ENCODE measurements around the gene ARHGAP19.

The ARHGAP19 gene

DNA sequence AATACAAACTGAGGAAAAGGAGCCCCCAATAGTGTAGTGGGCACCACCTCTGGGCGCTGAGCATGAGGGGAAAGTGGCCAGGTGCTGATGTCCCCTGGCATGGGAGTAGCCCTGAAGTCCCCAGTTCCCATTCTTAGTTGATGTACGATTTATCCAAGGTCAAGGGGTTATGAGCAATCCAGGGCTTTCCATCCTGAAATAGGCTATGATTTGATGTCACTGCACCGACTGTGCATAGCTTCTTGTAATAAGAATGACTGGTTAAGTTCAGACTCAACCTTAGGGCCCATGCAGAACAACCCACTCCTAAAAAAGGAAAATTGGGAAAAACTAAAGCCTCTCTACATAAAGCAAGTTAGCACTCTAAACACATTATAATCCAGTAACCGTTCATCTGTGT, 31.1 kb upstream of the ARHGAP19 start:
- in situ Hi-C loops (cut with HindIII; ENCODE audit: low pct_ligation_motif_present, low pct_unique_long_range_greater_than_20kb, low sequenced_read_pairs) = no loop called here
- DNase-seq = no peak

- no peak for DNase-seq
- in situ Hi-C loops (cut with HindIII; ENCODE audit: low pct_ligation_motif_present, low pct_unique_long_range_greater_than_20kb, low sequenced_read_pairs) = no loop called here
Measured at GRCh38 chr10:97321804-97322190, 29.4 kb upstream of the ARHGAP19 start.

DNA sequence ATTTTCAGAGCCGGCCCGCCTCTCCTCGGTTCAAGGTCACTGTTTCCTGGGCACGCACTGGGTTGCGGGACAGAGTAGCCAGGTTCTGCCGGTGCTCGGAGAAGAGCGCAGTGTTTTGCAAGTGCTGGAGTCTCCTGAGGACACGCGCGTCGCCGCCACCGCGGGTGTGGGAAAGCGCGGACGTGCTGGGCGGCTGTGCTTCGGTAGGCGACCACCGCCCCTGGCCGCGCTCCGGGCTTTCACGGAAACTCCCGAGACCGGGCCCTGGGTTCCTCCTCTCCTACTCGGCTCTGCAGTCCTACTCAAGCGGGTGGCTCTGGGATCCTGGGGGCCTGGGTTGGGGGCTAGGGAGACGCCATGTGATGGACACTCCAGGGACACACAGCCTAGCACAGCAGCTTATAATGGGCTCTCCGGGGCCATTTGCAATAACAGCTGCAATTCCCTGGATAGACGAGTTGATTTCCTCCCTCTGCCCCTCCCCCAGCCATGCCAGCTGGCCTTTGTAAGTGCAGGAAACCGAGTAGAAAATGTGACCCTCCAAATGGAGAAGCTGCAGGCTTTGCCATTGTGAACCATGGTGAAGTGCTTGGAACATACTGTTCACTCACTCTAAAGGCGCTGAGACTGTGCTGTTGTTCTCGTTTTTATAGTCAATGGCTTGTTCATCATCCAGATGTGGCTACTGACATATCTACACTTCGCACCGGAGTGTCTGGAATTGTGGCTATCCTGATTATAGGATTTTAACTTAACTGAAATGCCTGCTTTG, 28.8 kb upstream of the ARHGAP19 start:
- in situ Hi-C loops (cut with HindIII; ENCODE audit: low pct_ligation_motif_present, low pct_unique_long_range_greater_than_20kb, low sequenced_read_pairs) = no loop called here

DNA sequence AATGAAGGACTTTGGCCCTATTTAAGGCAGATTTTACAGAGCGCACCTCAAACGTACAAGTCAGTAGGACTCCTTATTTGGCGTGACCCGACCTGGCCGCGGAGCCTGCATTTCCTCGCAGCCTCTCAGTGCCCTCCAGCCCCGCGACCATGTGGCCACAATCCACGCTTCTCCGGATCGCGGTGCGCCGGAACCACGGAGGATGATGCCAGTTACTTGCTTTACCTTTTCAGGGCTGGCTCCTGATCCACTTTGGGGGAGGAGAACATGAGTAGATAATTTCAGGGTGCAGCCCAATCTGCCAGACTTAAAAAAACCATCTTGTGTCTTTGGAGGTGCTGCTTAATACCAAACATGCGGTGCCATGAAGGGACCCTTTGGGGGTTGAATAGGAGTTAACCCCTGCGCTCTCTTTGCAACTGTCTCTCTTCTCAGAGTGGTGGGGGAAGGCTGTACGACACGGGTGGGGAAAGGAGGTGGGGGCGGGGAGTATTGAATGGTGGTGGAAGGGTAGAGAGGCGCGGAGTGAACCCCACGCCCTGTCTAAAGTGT, 28.1 kb upstream of the ARHGAP19 start:
- no peak for DNase-seq
- in situ Hi-C loops (cut with HindIII; ENCODE audit: low pct_ligation_motif_present, low pct_unique_long_range_greater_than_20kb, low sequenced_read_pairs) = no loop called here

More for the DNA sequence above, 28.8 kb upstream of the ARHGAP19 start:
- no peak for DNase-seq

DNA sequence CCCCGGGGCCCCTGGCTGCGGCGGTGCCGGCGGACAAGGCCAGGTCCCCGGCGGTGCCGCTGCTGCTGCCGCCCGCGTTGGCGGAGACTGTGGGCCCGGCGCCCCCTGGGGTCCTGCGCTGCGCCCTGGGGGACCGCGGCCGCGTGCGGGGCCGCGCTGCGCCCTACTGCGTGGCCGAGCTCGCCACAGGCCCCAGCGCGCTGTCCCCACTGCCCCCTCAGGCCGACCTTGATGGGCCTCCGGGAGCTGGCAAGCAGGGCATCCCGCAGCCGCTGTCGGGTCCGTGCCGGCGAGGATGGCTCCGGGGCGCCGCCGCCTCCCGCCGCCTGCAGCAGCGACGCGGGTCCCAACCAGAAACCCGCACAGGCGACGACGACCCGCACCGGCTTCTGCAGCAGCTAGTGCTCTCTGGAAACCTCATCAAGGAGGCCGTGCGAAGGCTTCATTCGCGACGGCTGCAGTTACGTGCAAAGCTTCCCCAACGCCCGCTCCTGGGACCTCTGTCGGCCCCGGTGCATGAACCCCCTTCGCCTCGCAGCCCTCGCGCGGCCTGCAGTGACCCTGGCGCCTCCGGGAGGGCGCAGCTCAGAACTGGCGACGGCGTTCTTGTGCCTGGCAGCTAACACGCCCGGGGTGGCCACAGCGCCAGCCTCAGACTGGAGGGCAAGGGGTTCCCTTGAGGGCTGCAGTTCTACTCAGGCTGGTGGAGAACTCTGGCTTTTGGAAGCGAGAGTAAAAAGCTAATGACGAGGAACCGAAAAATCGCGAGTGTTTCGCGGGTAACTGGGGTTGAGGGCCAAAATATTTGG, 27.4 kb upstream of the ARHGAP19 start:
- in situ Hi-C loops (cut with HindIII; ENCODE audit: low pct_ligation_motif_present, low pct_unique_long_range_greater_than_20kb, low sequenced_read_pairs) = no loop called here
- DNase-seq = no peak

DNA sequence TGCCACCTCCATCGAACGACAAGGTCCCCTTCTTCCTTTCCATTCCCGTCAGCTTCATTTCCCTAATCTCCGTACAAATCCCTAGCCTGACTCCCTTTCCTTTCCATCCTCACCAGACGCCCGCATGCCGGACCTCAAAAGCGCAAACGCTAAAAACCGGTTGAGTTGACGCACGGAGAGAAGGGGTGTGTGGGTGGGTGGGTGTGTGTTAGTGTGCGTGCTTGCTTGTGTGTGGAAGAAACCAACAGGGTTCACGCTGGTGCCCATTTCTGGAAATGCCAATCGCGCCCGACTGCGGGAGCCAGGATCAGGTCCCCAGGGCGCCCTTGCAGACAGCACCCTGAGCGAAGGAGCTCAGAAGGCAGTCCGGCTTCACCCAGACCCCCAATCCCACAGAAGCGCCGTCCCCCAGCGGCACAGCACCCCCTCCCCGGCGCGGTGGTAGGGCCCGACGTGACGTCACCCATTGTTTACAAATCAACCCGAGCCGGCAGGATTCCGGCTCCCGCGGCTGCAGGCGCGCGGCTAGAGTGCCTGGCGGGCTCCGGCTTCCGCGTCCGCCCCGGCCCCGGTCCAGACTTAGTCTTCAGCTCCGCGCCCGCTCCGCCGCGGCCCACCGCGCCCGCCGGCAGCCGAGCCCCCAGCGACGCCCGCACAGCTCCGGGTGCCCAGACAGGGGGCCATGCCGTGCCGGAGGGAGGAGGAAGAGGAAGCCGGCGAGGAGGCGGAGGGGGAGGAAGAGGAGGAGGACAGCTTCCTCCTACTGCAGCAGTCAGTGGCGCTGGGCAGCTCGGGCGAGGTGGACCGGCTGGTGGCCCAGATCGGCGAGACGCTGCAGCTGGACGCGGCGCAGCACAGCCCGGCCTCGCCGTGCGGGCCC, 26.6 kb upstream of the ARHGAP19 start, which contains the start of gene FRAT1:
Gene FRAT1, plus strand, starts transcription at position 500 of the 880 bp plus-strand sequence. Its CDS starts 183 bp downstream, at position 683.
- in situ Hi-C loops (cut with HindIII; ENCODE audit: low pct_ligation_motif_present, low pct_unique_long_range_greater_than_20kb, low sequenced_read_pairs) = no loop called here
- peak; percentile 85 for DNase-seq

DNA sequence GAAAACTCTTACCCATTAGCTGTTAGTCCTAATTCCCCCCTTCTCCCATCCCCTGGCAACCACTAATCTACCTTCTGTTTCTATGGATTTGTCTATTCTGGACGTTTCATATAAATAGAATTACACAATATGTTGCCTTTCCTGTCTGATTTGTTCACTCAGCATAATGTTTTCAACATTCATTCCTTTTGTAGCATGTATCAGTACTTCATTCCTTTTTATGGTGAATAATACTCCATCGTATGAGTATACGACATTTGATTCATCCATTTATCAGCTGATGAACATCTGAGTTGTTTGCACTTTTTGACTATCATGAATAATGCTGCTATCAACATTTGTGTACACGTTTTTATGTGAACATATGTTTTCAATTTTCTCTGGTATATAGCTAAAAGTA, 22.2 kb upstream of the ARHGAP19 start:
- DNase-seq = no peak
- in situ Hi-C loops (cut with HindIII; ENCODE audit: low pct_ligation_motif_present, low pct_unique_long_range_greater_than_20kb, low sequenced_read_pairs) = no loop called here

DNA sequence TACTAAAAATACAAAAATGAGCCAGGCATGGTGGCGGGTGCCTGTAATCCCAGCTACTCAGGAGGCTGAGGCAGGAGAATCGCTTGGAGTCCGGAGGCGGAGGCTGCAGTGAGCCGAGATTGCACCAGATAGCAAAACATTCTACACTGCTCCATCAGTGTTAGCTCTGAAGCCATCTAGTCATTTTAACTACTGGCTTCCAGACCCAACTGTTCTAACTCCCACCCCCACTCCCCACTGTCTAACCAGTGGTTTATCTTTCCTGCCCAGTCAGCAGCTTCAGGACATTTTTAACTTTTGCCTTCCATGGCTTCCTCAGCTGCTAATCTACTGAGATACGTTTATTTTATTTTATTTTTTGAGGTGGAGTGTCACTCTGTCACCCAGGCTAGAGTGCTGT, 20.5 kb upstream of the ARHGAP19 start:
- in situ Hi-C loops (cut with HindIII; ENCODE audit: low pct_ligation_motif_present, low pct_unique_long_range_greater_than_20kb, low sequenced_read_pairs) = no loop called here
- DNase-seq = no peak

DNA sequence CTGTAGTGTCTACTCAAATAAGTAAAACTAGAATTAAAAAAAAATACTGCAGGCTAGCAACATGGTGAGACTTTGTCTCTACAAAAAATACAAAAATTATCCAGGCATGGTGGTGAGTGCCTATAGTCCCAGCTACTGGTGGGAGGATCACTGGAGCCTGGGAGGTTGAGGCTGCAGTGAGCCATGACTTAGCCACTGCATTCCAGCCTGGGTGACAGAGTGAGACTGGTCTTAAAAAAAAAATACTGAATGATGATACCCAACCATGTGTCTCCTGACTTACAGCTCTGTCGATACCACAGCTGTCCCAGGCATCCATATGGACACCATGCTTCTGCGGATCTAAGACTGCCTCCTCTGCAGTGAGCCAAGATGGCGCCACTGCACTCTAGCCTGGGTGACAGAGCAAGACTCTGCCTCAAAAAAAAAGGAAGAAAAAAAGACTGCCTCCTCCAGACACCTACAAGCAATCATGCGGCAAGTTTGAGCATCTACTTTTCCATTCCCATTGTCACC, 18.7 kb upstream of the ARHGAP19 start:
- in situ Hi-C loops (cut with HindIII; ENCODE audit: low pct_ligation_motif_present, low pct_unique_long_range_greater_than_20kb, low sequenced_read_pairs) = no loop called here
- DNase-seq = no peak

- DNase-seq = peak; percentile 17
- in situ Hi-C loops (cut with HindIII; ENCODE audit: low pct_ligation_motif_present, low pct_unique_long_range_greater_than_20kb, low sequenced_read_pairs) = no loop called here
Measured at GRCh38 chr10:97307866-97308780, 15.7 kb upstream of the ARHGAP19 start.

GRCh38 chr10:97307441-97307840, 15.0 kb upstream of the ARHGAP19 start:
- in situ Hi-C loops (cut with HindIII; ENCODE audit: low pct_ligation_motif_present, low pct_unique_long_range_greater_than_20kb, low sequenced_read_pairs) = no loop called here

GRCh38 chr10:97302088-97302791, 9.8 kb upstream of the ARHGAP19 start:
- DNase-seq = no peak
- in situ Hi-C loops (cut with HindIII; ENCODE audit: low pct_ligation_motif_present, low pct_unique_long_range_greater_than_20kb, low sequenced_read_pairs) = no loop called here

More at GRCh38 chr10:97307441-97307840, 15.0 kb upstream of the ARHGAP19 start:
- DNase-seq = no peak

DNA sequence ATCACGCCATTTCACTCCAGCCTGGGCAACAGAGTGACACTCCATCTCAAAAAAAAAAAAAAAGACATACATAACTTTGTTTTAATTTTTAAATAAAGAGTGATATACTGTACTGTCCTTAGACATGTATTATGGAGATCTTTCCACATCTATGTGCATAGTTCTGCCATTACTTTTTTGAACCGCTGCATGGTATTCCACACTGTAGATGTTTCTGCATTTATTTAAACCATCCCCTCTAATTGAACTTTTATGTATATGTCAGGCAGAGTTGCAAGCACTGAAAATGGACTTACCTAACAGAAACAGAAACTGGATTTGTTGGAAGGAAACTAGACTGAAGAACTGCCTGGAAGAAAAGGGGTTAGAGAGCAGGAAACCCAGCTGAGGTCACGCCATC, 8.5 kb upstream of the ARHGAP19 start:
- in situ Hi-C loops (cut with HindIII; ENCODE audit: low pct_ligation_motif_present, low pct_unique_long_range_greater_than_20kb, low sequenced_read_pairs) = no loop called here
- no peak for DNase-seq

DNA sequence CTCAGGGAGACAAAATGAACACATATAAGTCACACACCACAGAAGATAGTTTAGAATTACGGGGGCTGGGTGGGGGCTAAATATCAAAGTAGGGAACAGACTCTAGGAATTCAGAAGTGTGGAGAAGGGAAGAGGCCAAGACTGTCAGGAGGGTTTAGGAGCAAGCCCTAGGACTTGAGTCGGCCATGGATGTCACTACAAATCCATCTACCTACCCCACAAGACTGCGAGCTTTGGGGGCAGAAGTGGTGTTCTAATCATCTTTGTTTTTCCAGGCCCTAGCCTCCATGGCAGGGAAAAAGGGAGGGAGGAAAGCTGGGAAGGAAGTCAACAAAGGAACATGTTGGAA, 5.8 kb upstream of the ARHGAP19 start:
- DNase-seq = no peak
- in situ Hi-C loops (cut with HindIII; ENCODE audit: low pct_ligation_motif_present, low pct_unique_long_range_greater_than_20kb, low sequenced_read_pairs) = no loop called here

DNA sequence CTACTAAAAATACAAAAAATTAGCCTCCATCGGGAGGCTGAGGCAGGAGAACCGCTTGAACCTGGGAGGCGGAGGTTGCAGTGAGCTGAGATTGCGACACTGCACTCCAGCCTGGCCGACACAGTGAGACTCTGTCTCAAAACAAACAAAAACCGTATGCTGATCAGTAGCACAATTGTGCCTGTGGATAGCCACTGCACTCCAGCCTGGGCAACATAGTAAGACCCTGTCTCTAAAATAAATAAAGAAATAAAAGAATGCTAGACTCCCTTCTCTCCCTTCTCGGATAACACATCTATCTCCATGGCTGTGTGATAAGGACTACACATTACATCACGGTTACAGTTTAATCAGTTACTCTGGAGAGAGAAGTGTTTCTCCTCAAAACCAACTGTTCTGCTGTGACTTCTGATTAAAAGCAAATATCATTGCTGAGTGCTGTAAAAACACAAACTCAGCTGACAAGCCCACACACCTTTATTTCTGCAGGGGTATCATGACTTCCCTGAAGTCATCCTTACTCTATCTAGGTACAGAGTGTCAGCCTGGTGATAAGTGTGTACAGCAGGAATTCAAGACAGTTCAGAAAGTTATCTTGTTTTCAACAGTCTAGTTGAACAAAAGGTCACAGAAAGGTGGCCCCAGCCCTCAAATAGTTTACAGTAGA, 5.3 kb upstream of the ARHGAP19 start:
- no peak for DNase-seq
- in situ Hi-C loops (cut with HindIII; ENCODE audit: low pct_ligation_motif_present, low pct_unique_long_range_greater_than_20kb, low sequenced_read_pairs) = no loop called here

- no peak for DNase-seq
- in situ Hi-C loops (cut with HindIII; ENCODE audit: low pct_ligation_motif_present, low pct_unique_long_range_greater_than_20kb, low sequenced_read_pairs) = no loop called here
Measured at GRCh38 chr10:97292862-97293198, 393 bp upstream of the ARHGAP19 start.
